Measurements from ENCODE around the gene ABLIM3. TPM values are rescaled to one million over a fixed set of nuclear protein-coding genes. Genes with fewer than 3 reads are reported as not detected.

The ABLIM3 gene
- polyA plus RNA-seq, 1 donor (not counting 4 experiments of a cell fraction or from before 2014, with no cell fraction given) = 7.9 TPM

DNA sequence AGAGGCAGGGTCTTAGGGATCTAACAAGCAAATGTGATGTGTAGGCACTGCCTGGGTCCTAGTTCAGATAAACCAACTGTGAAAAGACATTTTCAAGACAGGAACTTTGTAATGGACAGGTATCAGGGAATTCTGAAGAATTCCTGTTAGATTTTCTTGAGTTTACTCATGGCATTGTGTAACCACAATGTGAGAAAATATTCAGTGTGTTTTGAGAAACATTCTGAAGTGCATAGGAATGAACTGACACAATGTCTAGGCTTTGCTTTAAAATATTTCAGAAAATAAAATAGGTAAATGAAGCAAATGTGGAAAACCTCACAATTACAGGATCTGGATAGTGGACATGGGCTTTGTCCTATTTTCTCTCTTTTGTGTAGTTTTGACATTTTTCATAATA lies 115.2 kb downstream of the ABLIM3 start:
- Histone ChIP-seq H3K4me2 (ENCODE audit: control insufficient read depth, extremely low read depth, insufficient read depth, low read depth, low read length) (no peak overlapping the region), H3K9me3 (ENCODE audit: control insufficient read depth, low read depth, low read length) (no peaks in the 10 kb centered on the region), H4K20me1 (ENCODE audit: control insufficient read depth, extremely low read depth, insufficient read depth, low read length) (no peaks in the 10 kb centered on the region), H3K36me3 (ENCODE audit: control insufficient read depth in 2 of 2, extremely low read depth in 1 of 2, insufficient read depth in 2 of 2, low read length in 2 of 2) (no peaks in the 10 kb centered on the region), H3K9ac (ENCODE audit: control insufficient read depth, extremely low read depth, insufficient read depth, low read length) (no peak overlapping the region), H3K4me1 (ENCODE audit: control insufficient read depth, extremely low read depth, insufficient read depth, low read length) (peaks cover 5% of the 10 kb centered on the region), H3K79me2 (ENCODE audit: control insufficient read depth, insufficient read depth, low read length) (no peaks in the 10 kb centered on the region), H2AFZ (ENCODE audit: control insufficient read depth, low read length) (no peak overlapping the region), H3K27ac (ENCODE audit: control insufficient read depth, insufficient read depth, low read length) (no peak overlapping the region), H3K27me3 (ENCODE audit: control insufficient read depth, extremely low read depth, insufficient read depth, low read length) (no peaks in the 10 kb centered on the region), H3K9me1 (ENCODE audit: control insufficient read depth, extremely low read depth, insufficient read depth, low read length) (no peaks in the 10 kb centered on the region), H3K4me3 (ENCODE audit: control insufficient read depth in 2 of 3, extremely low read depth in 1 of 3, insufficient read depth in 2 of 3, low read depth in 1 of 3, low read length in 3 of 3) (no peak overlapping the region)
- dilution Hi-C loops (cut with MboI; ENCODE audit: extremely low pct_ligation_motif_present, low sequenced_read_pairs) = no loop called here
- TF ChIP-seq CTCF (optimal IDR thresholded peaks at IDR 0.05 in 1 of 3, IDR thresholded peaks at IDR 0.05 in 1 of 3, conservative IDR thresholded peaks at IDR 0.05 in 1 of 3; ENCODE audit: extremely low read depth in 1 of 3, insufficient read depth in 2 of 3, low read length in 3 of 3) (no peak), EZH2 (IDR thresholded peaks at IDR 0.05; ENCODE audit: low read length) (no peak)
- FAIRE-seq (no peak), DNase-seq (ENCODE audit: low read depth, low spot score) (no peak)

DNA sequence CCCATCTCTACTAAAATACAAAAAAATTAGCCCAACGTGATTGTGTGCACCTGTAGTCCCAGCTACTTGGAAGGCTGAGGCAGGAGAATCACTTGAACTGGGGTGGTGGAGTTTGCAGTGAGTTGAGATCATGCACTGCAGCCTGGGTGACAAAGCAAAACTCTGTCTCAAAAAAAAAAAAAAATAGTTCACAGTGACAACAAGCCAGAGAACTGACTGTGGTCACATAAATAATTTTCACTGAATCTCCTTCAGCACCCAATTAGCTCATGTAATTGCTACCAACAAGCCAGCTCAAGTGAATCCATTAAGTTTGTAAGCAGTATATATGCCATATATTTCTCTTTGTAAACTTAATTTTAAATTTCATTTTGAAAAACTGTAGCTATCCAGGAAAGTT lies 115.8 kb downstream of the ABLIM3 start:
- peaks cover 5% of the 10 kb centered on the region for H3K4me1 ChIP-seq (ENCODE audit: control insufficient read depth, extremely low read depth, insufficient read depth, low read length)
- H3K9me3 ChIP-seq (ENCODE audit: control insufficient read depth, low read depth, low read length) = no peaks in the 10 kb centered on the region
- no peak for DNase-seq (ENCODE audit: low read depth, low spot score)
- H3K27ac ChIP-seq (ENCODE audit: control insufficient read depth, insufficient read depth, low read length) = no peak overlapping the region
- H3K4me2 ChIP-seq (ENCODE audit: control insufficient read depth, extremely low read depth, insufficient read depth, low read depth, low read length) = no peak overlapping the region
- H3K9me1 ChIP-seq (ENCODE audit: control insufficient read depth, extremely low read depth, insufficient read depth, low read length) = no peaks in the 10 kb centered on the region
- H3K9ac ChIP-seq (ENCODE audit: control insufficient read depth, extremely low read depth, insufficient read depth, low read length) = no peak overlapping the region
- no peaks in the 10 kb centered on the region for H4K20me1 ChIP-seq (ENCODE audit: control insufficient read depth, extremely low read depth, insufficient read depth, low read length)
- no peaks in the 10 kb centered on the region for H3K27me3 ChIP-seq (ENCODE audit: control insufficient read depth, extremely low read depth, insufficient read depth, low read length)
- H3K4me3 ChIP-seq (ENCODE audit: control insufficient read depth in 2 of 3, extremely low read depth in 1 of 3, insufficient read depth in 2 of 3, low read depth in 1 of 3, low read length in 3 of 3) = no peak overlapping the region
- dilution Hi-C loops (cut with MboI; ENCODE audit: extremely low pct_ligation_motif_present, low sequenced_read_pairs) = no loop called here
- FAIRE-seq = no peak
- no peaks in the 10 kb centered on the region for H3K79me2 ChIP-seq (ENCODE audit: control insufficient read depth, insufficient read depth, low read length)
- H2AFZ ChIP-seq (ENCODE audit: control insufficient read depth, low read length) = no peak overlapping the region
- no peak for TF ChIP-seq EZH2 (IDR thresholded peaks at IDR 0.05; ENCODE audit: low read length)
- no peak for TF ChIP-seq CTCF (optimal IDR thresholded peaks at IDR 0.05 in 1 of 3, IDR thresholded peaks at IDR 0.05 in 1 of 3, conservative IDR thresholded peaks at IDR 0.05 in 1 of 3; ENCODE audit: extremely low read depth in 1 of 3, insufficient read depth in 2 of 3, low read length in 3 of 3)
- no peaks in the 10 kb centered on the region for H3K36me3 ChIP-seq (ENCODE audit: control insufficient read depth in 2 of 2, extremely low read depth in 1 of 2, insufficient read depth in 2 of 2, low read length in 2 of 2)
